ENCODE data around the gene PIK3AP1.

DNA sequence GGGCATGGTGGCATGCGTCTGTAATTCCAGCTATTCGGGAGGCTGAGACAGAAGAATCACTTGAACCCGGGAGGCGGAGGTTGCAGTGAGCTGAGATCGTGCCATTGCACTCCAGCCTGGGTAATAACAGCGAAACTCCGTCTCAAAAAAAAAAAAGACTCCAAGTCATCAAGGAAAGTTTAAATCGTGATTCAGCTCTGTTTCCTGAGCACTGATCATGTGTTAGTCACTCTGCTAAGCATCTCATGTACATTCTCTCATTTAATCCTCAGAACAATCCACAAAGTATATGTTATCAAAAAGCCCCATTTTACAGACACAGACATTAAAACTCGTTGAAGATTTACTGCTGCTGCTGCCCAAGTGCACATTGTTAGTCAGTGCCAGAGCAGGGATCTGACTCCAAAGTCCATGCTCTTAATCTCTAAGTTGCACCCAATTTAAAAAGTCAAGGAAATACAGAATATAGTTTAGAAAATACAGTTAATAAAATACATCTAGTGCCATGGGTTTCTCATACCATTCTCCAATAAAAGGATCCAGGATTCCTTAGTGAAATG, 6.2 kb downstream of the PIK3AP1 start:
- TF ChIP-seq, protein P1, sequence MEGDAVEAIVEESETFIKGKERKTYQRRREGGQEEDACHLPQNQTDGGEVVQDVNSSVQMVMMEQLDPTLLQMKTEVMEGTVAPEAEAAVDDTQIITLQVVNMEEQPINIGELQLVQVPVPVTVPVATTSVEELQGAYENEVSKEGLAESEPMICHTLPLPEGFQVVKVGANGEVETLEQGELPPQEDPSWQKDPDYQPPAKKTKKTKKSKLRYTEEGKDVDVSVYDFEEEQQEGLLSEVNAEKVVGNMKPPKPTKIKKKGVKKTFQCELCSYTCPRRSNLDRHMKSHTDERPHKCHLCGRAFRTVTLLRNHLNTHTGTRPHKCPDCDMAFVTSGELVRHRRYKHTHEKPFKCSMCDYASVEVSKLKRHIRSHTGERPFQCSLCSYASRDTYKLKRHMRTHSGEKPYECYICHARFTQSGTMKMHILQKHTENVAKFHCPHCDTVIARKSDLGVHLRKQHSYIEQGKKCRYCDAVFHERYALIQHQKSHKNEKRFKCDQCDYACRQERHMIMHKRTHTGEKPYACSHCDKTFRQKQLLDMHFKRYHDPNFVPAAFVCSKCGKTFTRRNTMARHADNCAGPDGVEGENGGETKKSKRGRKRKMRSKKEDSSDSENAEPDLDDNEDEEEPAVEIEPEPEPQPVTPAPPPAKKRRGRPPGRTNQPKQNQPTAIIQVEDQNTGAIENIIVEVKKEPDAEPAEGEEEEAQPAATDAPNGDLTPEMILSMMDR (IDR thresholded peaks at IDR 0.05), result no peak
- TF ChIP-seq EP300 (IDR thresholded peaks at IDR 0.05) (no peak), POLR2AphosphoS5 (IDR thresholded peaks at IDR 0.05) (no peak), POLR2A (IDR thresholded peaks at IDR 0.05) (no peak)

Measured in upper lobe of left lung (tissue), 4 donors.